Endometrium (tissue), 2 donors: ENCODE measurements around the gene RNF144A.

ENCODE experiments used
- FAIRE-seq: peaks from 2 replicates; lab custom pipeline; 2012; peaks lifted over from hg19 to GRCh38; lab: Jason Lieb, UNC
- donor health status: control.
- donor health status: control.

RNF144A gene

GRCh38 chr2:7022492-7023385 is 105.5 kb downstream of the RNF144A start:
- FAIRE-seq, result no peak

- no peak for FAIRE-seq
Observed at GRCh38 chr2:7023542-7023941, 106.3 kb downstream of the RNF144A start.

GRCh38 chr2:7024261-7024660 is 107.0 kb downstream of the RNF144A start:
- FAIRE-seq, result no peak

GRCh38 chr2:7025082-7025481 is 107.9 kb downstream of the RNF144A start:
- FAIRE-seq, result no peak

GRCh38 chr2:7026742-7027141 is 109.5 kb downstream of the RNF144A start:
- peak; percentile 96 for FAIRE-seq

GRCh38 chr2:7027411-7027810 is 110.2 kb downstream of the RNF144A start:
- FAIRE-seq, result no peak

GRCh38 chr2:7027956-7028655 is 110.9 kb downstream of the RNF144A start:
- FAIRE-seq, result no peak

GRCh38 chr2:7028846-7029245 is 111.6 kb downstream of the RNF144A start:
- FAIRE-seq, result no peak

- FAIRE-seq, result no peak
Observed at GRCh38 chr2:7029291-7030059, 112.3 kb downstream of the RNF144A start.

GRCh38 chr2:7030810-7031209 is 113.6 kb downstream of the RNF144A start:
- FAIRE-seq, result no peak

- FAIRE-seq, result no peak
Observed at GRCh38 chr2:7031547-7032245, 114.5 kb downstream of the RNF144A start.

GRCh38 chr2:7032371-7032770 is 115.2 kb downstream of the RNF144A start:
- no peak for FAIRE-seq

GRCh38 chr2:7033136-7033960 is 116.1 kb downstream of the RNF144A start:
- no peak for FAIRE-seq

GRCh38 chr2:7034303-7034702 is 117.1 kb downstream of the RNF144A start:
- FAIRE-seq, result no peak

- no peak for FAIRE-seq
Observed at GRCh38 chr2:7035884-7036283, 118.7 kb downstream of the RNF144A start.

GRCh38 chr2:7037340-7038333 is 120.4 kb downstream of the RNF144A start:
- FAIRE-seq, result peak; percentile 61

- no peak for FAIRE-seq
Observed at GRCh38 chr2:7040547-7040946, 123.3 kb downstream of the RNF144A start.

GRCh38 chr2:7041421-7041820 is 124.2 kb downstream of the RNF144A start:
- no peak for FAIRE-seq

- no peak for FAIRE-seq
Observed at GRCh38 chr2:7043690-7044089, 126.5 kb downstream of the RNF144A start.
